Nephron (organoid): ENCODE measurements around the gene DOCK9.

Experiments used
- H3K27ac Mint-ChIP-seq, 3 experiments: 2 replicates each; pipeline ENCODE4 v1.8.0; 2020; ENCODE audit warnings: mixed read lengths in 3 of 3, mild to moderate bottlenecking in 2 of 3, moderate library complexity in 1 of 3
- H3K27me3 Mint-ChIP-seq: 2 replicates; pipeline ENCODE4 v1.8.0; 2021; ENCODE audit warnings: low read depth, mild to moderate bottlenecking, moderate library complexity, mixed read lengths
- H3K36me3 Mint-ChIP-seq: 2 replicates; pipeline ENCODE4 v1.8.0; 2020; ENCODE audit warnings: low read depth, mixed read lengths
- H3K4me1 Mint-ChIP-seq: 2 replicates; pipeline ENCODE4 v1.8.0; 2020; ENCODE audit warnings: mixed read lengths
- H3K4me3 Mint-ChIP-seq, 3 experiments: 2 replicates each; pipeline ENCODE4 v1.8.0; 2020; ENCODE audit warnings: mild to moderate bottlenecking in 3 of 3, mixed read lengths in 3 of 3, moderate library complexity in 2 of 3
- H3K9me3 Mint-ChIP-seq: 2 replicates; pipeline ENCODE4 v1.8.0; 2020; ENCODE audit warnings: mixed read lengths
- TF ChIP-seq, protein P1 (sequence below), 3 experiments: fragments of 200-600 bp; sonication (generic); IDR thresholded peaks; one replicate each; pipeline ENCODE4 v1.5.0; 2021; ENCODE audit warnings: antibody characterized with exemption in 3 of 3; ENCODE audit not compliant: unreplicated experiment in 3 of 3

Gene DOCK9

DNA sequence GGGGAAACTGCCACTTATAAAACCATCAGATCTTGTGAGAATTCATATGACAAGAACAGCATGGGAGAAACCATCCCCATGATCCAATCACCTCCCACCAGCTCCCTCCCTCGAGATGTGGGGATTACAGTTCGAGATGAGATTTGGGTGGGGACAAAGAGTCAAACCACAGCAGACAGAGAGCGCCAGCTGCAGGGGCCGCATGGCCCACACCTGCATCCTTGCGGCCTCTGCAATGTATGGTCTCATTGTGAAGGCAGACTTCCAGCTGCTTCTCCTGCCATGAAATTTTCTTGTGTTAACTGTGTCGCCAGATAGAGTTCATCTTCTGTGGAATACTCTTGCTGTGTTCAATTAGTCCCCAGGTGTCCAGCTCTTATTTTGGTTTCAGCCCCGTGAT is 208.1 kb downstream of the DOCK9 start:
- Mint-ChIP-seq H3K4me1 (peaks cover 9% of the 10 kb centered on the region), H3K4me3 (no peak overlapping the region), H3K27me3 (peaks cover 3% of the 10 kb centered on the region), H3K36me3 (no peaks in the 10 kb centered on the region), H3K27ac (no peak overlapping the region), H3K9me3 (no peaks in the 10 kb centered on the region)
- TF ChIP-seq, protein P1, sequence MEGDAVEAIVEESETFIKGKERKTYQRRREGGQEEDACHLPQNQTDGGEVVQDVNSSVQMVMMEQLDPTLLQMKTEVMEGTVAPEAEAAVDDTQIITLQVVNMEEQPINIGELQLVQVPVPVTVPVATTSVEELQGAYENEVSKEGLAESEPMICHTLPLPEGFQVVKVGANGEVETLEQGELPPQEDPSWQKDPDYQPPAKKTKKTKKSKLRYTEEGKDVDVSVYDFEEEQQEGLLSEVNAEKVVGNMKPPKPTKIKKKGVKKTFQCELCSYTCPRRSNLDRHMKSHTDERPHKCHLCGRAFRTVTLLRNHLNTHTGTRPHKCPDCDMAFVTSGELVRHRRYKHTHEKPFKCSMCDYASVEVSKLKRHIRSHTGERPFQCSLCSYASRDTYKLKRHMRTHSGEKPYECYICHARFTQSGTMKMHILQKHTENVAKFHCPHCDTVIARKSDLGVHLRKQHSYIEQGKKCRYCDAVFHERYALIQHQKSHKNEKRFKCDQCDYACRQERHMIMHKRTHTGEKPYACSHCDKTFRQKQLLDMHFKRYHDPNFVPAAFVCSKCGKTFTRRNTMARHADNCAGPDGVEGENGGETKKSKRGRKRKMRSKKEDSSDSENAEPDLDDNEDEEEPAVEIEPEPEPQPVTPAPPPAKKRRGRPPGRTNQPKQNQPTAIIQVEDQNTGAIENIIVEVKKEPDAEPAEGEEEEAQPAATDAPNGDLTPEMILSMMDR (IDR thresholded peaks at IDR 0.05; ENCODE audit: unreplicated experiment in 3 of 3): no peak

DNA sequence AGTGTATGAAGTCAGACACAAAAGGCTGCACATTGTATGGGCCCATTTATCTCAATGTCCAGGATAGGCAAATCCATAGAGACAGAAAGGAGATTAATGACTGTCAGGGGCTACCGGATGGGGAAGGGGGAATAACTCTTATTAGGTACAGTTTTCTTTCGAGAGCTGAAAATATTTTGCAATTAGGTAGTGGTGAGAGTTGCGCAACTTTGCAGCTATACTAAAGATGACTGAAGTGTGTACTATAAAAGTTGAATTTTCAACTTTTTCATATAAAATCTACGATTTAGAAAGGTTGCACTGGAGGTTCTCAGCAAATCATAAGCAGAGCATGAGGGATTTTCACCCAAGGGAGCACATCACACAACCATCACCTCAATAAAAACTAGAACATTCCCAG is 209.3 kb downstream of the DOCK9 start:
- TF ChIP-seq, protein P1 (IDR thresholded peaks at IDR 0.05; ENCODE audit: unreplicated experiment in 3 of 3): no peak
- Mint-ChIP-seq H3K9me3 (no peaks in the 10 kb centered on the region), H3K27ac (no peak overlapping the region), H3K4me3 (no peak overlapping the region), H3K4me1 (peaks cover 9% of the 10 kb centered on the region), H3K36me3 (no peaks in the 10 kb centered on the region), H3K27me3 (peaks cover 3% of the 10 kb centered on the region)

- Mint-ChIP-seq H3K27ac (no peak overlapping the region), H3K4me3 (no peak overlapping the region), H3K4me1 (no peaks in the 10 kb centered on the region), H3K9me3 (no peaks in the 10 kb centered on the region), H3K36me3 (no peaks in the 10 kb centered on the region), H3K27me3 (no peaks in the 10 kb centered on the region)
- TF ChIP-seq, protein P1 (IDR thresholded peaks at IDR 0.05; ENCODE audit: unreplicated experiment in 3 of 3): no peak
These were observed 211.2 kb downstream of the DOCK9 start for GRCh38 chr13:98766697-98767096.

- H3K27ac Mint-ChIP-seq: no peak overlapping the region
- no peaks in the 10 kb centered on the region for H3K4me1 Mint-ChIP-seq
- no peak overlapping the region for H3K4me3 Mint-ChIP-seq
- no peaks in the 10 kb centered on the region for H3K36me3 Mint-ChIP-seq
- TF ChIP-seq, protein P1 (IDR thresholded peaks at IDR 0.05; ENCODE audit: unreplicated experiment in 3 of 3): no peak
- no peaks in the 10 kb centered on the region for H3K27me3 Mint-ChIP-seq
- H3K9me3 Mint-ChIP-seq: no peaks in the 10 kb centered on the region
These were observed 211.8 kb downstream of the DOCK9 start for GRCh38 chr13:98765996-98766519.

- peaks cover 2% of the 10 kb centered on the region for H3K27me3 Mint-ChIP-seq
- H3K4me3 Mint-ChIP-seq: no peak overlapping the region
- H3K4me1 Mint-ChIP-seq: no peaks in the 10 kb centered on the region
- H3K36me3 Mint-ChIP-seq: no peaks in the 10 kb centered on the region
- peaks cover 10% of the 10 kb centered on the region for H3K9me3 Mint-ChIP-seq
- no peak overlapping the region for H3K27ac Mint-ChIP-seq
- TF ChIP-seq, protein P1 (IDR thresholded peaks at IDR 0.05; ENCODE audit: unreplicated experiment in 3 of 3): no peak
These were observed 215.8 kb downstream of the DOCK9 start for GRCh38 chr13:98761986-98762616.
